NT2/D1 (cell line): ENCODE results near the gene ZNF487.
A peak's percentile ranks its signal among the peaks of the same experiment; 100 is the strongest.
"Not testable (repeated sequence)": the region's sequence is repeated elsewhere in the genome, so short reads cannot be mapped to it uniquely, and the experiment has no call there.

Source experiments
- DNase-seq: peaks from one replicate; pipeline ENCODE4 v3.0.0-alpha.2; 2011; ENCODE audit warnings: low read depth, low spot score
- H3K27me3 ChIP-seq: 2 replicates; pipeline ENCODE4 v1.6.0; 2011; ENCODE audit warnings: mild to moderate bottlenecking; ENCODE audit not compliant: insufficient read length, insufficient read depth
- H3K36me3 ChIP-seq: 2 replicates; pipeline ENCODE4 v1.6.1; 2011; ENCODE audit warnings: mild to moderate bottlenecking, low read length, mixed read lengths; ENCODE audit not compliant: insufficient read depth, insufficient read length
- H3K4me1 ChIP-seq: 2 replicates; pipeline ENCODE4 v1.5.1; 2011; ENCODE audit not compliant: insufficient read depth, insufficient read length
- H3K4me3 ChIP-seq: 2 replicates; pipeline ENCODE4 v1.5.1; 2011; ENCODE audit warnings: low read depth; ENCODE audit not compliant: insufficient read length
- H3K9ac ChIP-seq: 2 replicates; pipeline ENCODE4 v1.6.0; 2011; ENCODE audit warnings: low read depth; ENCODE audit not compliant: insufficient read length
- H3K9me3 ChIP-seq: 2 replicates; pipeline ENCODE4 v1.5.1; 2011; ENCODE audit warnings: mild to moderate bottlenecking, low read length; ENCODE audit not compliant: insufficient read depth
- SUZ12 ChIP-seq: IDR thresholded peaks from 2 replicates; pipeline ENCODE4 v1.6.1; 2011; ENCODE audit not compliant: insufficient read length, insufficient read depth; ENCODE audit errors: extremely low read depth
- YY1 ChIP-seq: IDR thresholded peaks from 2 replicates; pipeline ENCODE4 v1.6.1; 2011; ENCODE audit not compliant: insufficient read length, insufficient read depth
- ZNF274 ChIP-seq: IDR thresholded peaks from 2 replicates; pipeline ENCODE4 v1.6.1; 2011; ENCODE audit warnings: mild to moderate bottlenecking, low read depth, low read length

The ZNF487 gene

GRCh38 chr10:43448742-43449141 is 11.8 kb downstream of the ZNF487 start:
- H3K36me3 ChIP-seq: no peaks in the 10 kb centered on the region
- no peak overlapping the region for H3K4me3 ChIP-seq
- TF ChIP-seq ZNF274 (no peak), YY1 (no peak), SUZ12 (no peak)
- no peaks in the 10 kb centered on the region for H3K27me3 ChIP-seq
- H3K9me3 ChIP-seq: peaks cover 18% of the 10 kb centered on the region; the same call in 1 of the 2 replicates
- H3K9ac ChIP-seq: no peak overlapping the region
- DNase-seq: no peak
- H3K4me1 ChIP-seq: no peaks in the 10 kb centered on the region

GRCh38 chr10:43452356-43452914 is 15.5 kb downstream of the ZNF487 start:
- H3K9ac ChIP-seq: no peak overlapping the region
- no peaks in the 10 kb centered on the region for H3K36me3 ChIP-seq
- TF ChIP-seq YY1 (no peak), ZNF274 (no peak), SUZ12 (no peak)
- no peak for DNase-seq
- H3K9me3 ChIP-seq: peaks cover 5% of the 10 kb centered on the region; the same call in 1 of the 2 replicates
- H3K27me3 ChIP-seq: no peaks in the 10 kb centered on the region
- peaks cover 2% of the 10 kb centered on the region for H3K4me1 ChIP-seq
- H3K4me3 ChIP-seq: no peak overlapping the region

GRCh38 chr10:43453266-43453831 is 16.4 kb downstream of the ZNF487 start:
- Histone ChIP-seq H3K4me1 (peaks cover 2% of the 10 kb centered on the region), H3K4me3 (no peak overlapping the region)

GRCh38 chr10:43454025-43454424 is 17.1 kb downstream of the ZNF487 start:
- not testable (repeated sequence) for H3K9me3 ChIP-seq, DNase-seq, H3K4me1 ChIP-seq, H3K27me3 ChIP-seq, H3K9ac ChIP-seq, H3K36me3 ChIP-seq, H3K4me3 ChIP-seq

More at GRCh38 chr10:43453266-43453831, 16.4 kb downstream of the ZNF487 start:
- Histone ChIP-seq H3K9me3 (no peaks in the 10 kb centered on the region), H3K27me3 (no peaks in the 10 kb centered on the region), H3K36me3 (no peaks in the 10 kb centered on the region), H3K9ac (no peak overlapping the region)
- no peak for TF ChIP-seq SUZ12
- no peak for TF ChIP-seq YY1
- TF ChIP-seq ZNF274: no peak
- DNase-seq: no peak

- H3K36me3 ChIP-seq, H3K27me3 ChIP-seq, H3K4me3 ChIP-seq, H3K9me3 ChIP-seq, H3K4me1 ChIP-seq, H3K9ac ChIP-seq, DNase-seq: not testable (repeated sequence)
Observed at GRCh38 chr10:43456561-43456960, 19.6 kb downstream of the ZNF487 start.

- Histone ChIP-seq H3K36me3 (no peaks in the 10 kb centered on the region), H3K9ac (no peak overlapping the region), H3K9me3 (no peaks in the 10 kb centered on the region), H3K27me3 (no peaks in the 10 kb centered on the region), H3K4me3 (no peak overlapping the region), H3K4me1 (peaks cover 2% of the 10 kb centered on the region)
- no peak for DNase-seq
- TF ChIP-seq YY1 (no peak), ZNF274 (no peak), SUZ12 (no peak)
Observed at GRCh38 chr10:43458227-43458626, 21.3 kb downstream of the ZNF487 start.

GRCh38 chr10:43461950-43462349 is 25.0 kb downstream of the ZNF487 start:
- no peak overlapping the region for H3K9ac ChIP-seq
- no peaks in the 10 kb centered on the region for H3K36me3 ChIP-seq
- H3K4me3 ChIP-seq: no peak overlapping the region
- no peak for TF ChIP-seq SUZ12
- no peak for TF ChIP-seq YY1
- TF ChIP-seq ZNF274: no peak
- H3K9me3 ChIP-seq: no peaks in the 10 kb centered on the region
- H3K27me3 ChIP-seq: no peaks in the 10 kb centered on the region
- no peaks in the 10 kb centered on the region for H3K4me1 ChIP-seq
- DNase-seq: peak; percentile 60

GRCh38 chr10:43465086-43465735 is 28.3 kb downstream of the ZNF487 start:
- not testable (repeated sequence) for DNase-seq, H3K9ac ChIP-seq, H3K36me3 ChIP-seq, H3K9me3 ChIP-seq, H3K4me3 ChIP-seq, H3K4me1 ChIP-seq, H3K27me3 ChIP-seq

GRCh38 chr10:43465736-43466120 is 28.8 kb downstream of the ZNF487 start:
- not testable (repeated sequence) for H3K27me3 ChIP-seq, H3K4me1 ChIP-seq, DNase-seq, H3K4me3 ChIP-seq, H3K36me3 ChIP-seq, H3K9ac ChIP-seq, H3K9me3 ChIP-seq
